Naive B cell (primary cell): ENCODE measurements around the gene PTGDS. TPM values are rescaled to one million over a fixed set of nuclear protein-coding genes. Genes with fewer than 3 reads are reported as not detected.

Experiments used
- ATAC-seq, 2 donors: fragments of 150-1000 bp; cut with Tn5 transposase; 2 replicates each; pipeline ENCODE4 v1.10.0; 2021; ENCODE audit warnings: low read depth in 2 of 2, mild to moderate bottlenecking in 2 of 2, moderate library complexity in 2 of 2
- DNase-seq: peaks from one replicate; pipeline ENCODE4 v3.0.0; 2022
- H3K27ac Mint-ChIP-seq, 6 donors: one replicate each; pipeline ENCODE4 v1.8.0; 2020 to 2022; ENCODE audit warnings: mild to moderate bottlenecking in 6 of 6, mixed read lengths in 6 of 6, moderate library complexity in 5 of 6, inconsistent platforms in 2 of 6
- H3K27me3 Mint-ChIP-seq, 3 donors: one replicate each; pipeline ENCODE4 v1.8.0; 2021 to 2022; ENCODE audit warnings: mixed read lengths in 3 of 3, mild to moderate bottlenecking in 1 of 3
- H3K36me3 Mint-ChIP-seq, 2 donors: one replicate each; pipeline ENCODE4 v1.8.0; 2020 to 2022; ENCODE audit warnings: mixed read lengths in 2 of 2, inconsistent platforms in 1 of 2, mild to moderate bottlenecking in 1 of 2
- H3K4me1 Mint-ChIP-seq, 3 donors: one replicate each; pipeline ENCODE4 v1.8.0; 2020 to 2022; ENCODE audit warnings: mixed read lengths in 3 of 3, inconsistent platforms in 1 of 3, mild to moderate bottlenecking in 1 of 3, moderate library complexity in 1 of 3
- H3K4me3 Mint-ChIP-seq, 8 donors: one replicate each; pipeline ENCODE4 v1.8.0; 2020 to 2022; ENCODE audit warnings: mild to moderate bottlenecking in 8 of 8, mixed read lengths in 8 of 8, moderate library complexity in 8 of 8, inconsistent platforms in 2 of 8
- H3K9me3 Mint-ChIP-seq, 7 donors: one replicate each; pipeline ENCODE4 v1.8.0; 2020 to 2022; ENCODE audit warnings: mixed read lengths in 7 of 7, mild to moderate bottlenecking in 5 of 7, inconsistent platforms in 2 of 7, moderate library complexity in 1 of 7
- polyA plus RNA-seq, 6 donors: library from polyadenylated mRNA; unstranded; fragments of 300-500 nt; fragmentation: Illumina TruSeq; gene quantifications; one replicate each; pipeline ENCODE4 v1.2.3, GENCODE V29; 2021; ENCODE audit warnings: low read depth in 6 of 6

Gene PTGDS
- polyA plus RNA-seq, 6 donors from 2014 or later, result 0.41 to 1.4 TPM; not detected in 4

GRCh38 chr9:136985027-136985602 lies 7.8 kb downstream of the PTGDS start:
- H3K9me3 Mint-ChIP-seq, result peaks cover 0 to under 1% (median 0%) of the 10 kb centered on the region in 7 donors
- peaks cover 0 to 8% of the 10 kb centered on the region in 2 donors for H3K36me3 Mint-ChIP-seq
- no peak overlapping the region for H3K4me3 Mint-ChIP-seq
- H3K27ac Mint-ChIP-seq, result no peak overlapping the region
- H3K27me3 Mint-ChIP-seq, result peaks cover 13 to 65% (median 36%) of the 10 kb centered on the region in 3 donors
- DNase-seq, result no peak
- H3K4me1 Mint-ChIP-seq, result peaks cover 0 to 4% (median 2%) of the 10 kb centered on the region in 3 donors
- peak; percentile 27 to 32 for ATAC-seq

GRCh38 chr9:136985853-136986252 lies 8.5 kb downstream of the PTGDS start:
- no peak overlapping the region for H3K4me3 Mint-ChIP-seq
- H3K27me3 Mint-ChIP-seq, result peaks cover 13 to 60% (median 29%) of the 10 kb centered on the region in 3 donors
- ATAC-seq, result no peak
- no peak overlapping the region for H3K27ac Mint-ChIP-seq
- DNase-seq, result no peak
- H3K36me3 Mint-ChIP-seq, result peaks cover 0 to 8% of the 10 kb centered on the region in 2 donors
- peaks cover 0 to 2% (median 0%) of the 10 kb centered on the region in 7 donors for H3K9me3 Mint-ChIP-seq
- H3K4me1 Mint-ChIP-seq, result peaks cover 0 to 4% (median 2%) of the 10 kb centered on the region in 3 donors

- peak overlapping the region in 1 of 8 donors; percentile 70 for H3K4me3 Mint-ChIP-seq
- ATAC-seq, result no peak
- DNase-seq, result no peak
- H3K9me3 Mint-ChIP-seq, result peaks cover 0 to 2% (median 0%) of the 10 kb centered on the region in 7 donors
- peaks cover 0 to 5% of the 10 kb centered on the region in 2 donors for H3K36me3 Mint-ChIP-seq
- H3K4me1 Mint-ChIP-seq, result peaks cover 8 to 19% (median 18%) of the 10 kb centered on the region in 3 donors
- no peak overlapping the region for H3K27ac Mint-ChIP-seq
- peaks cover 10 to 32% (median 21%) of the 10 kb centered on the region in 3 donors for H3K27me3 Mint-ChIP-seq
These were observed 11.6 kb downstream of the PTGDS start for GRCh38 chr9:136988872-136989271.

GRCh38 chr9:136990242-136990911 lies 13.1 kb downstream of the PTGDS start:
- no peak for ATAC-seq
- H3K27ac Mint-ChIP-seq, result peak overlapping the region in 3 of 6 donors; percentile 5 to 77 (median 74)
- H3K4me1 Mint-ChIP-seq, result peaks cover 6 to 19% (median 19%) of the 10 kb centered on the region in 3 donors
- DNase-seq, result no peak
- H3K27me3 Mint-ChIP-seq, result peaks cover 7 to 27% (median 16%) of the 10 kb centered on the region in 3 donors
- peak overlapping the region in 6 of 8 donors; percentile 59 to 89 (median 81) for H3K4me3 Mint-ChIP-seq
- peaks cover 0 to 2% (median 0%) of the 10 kb centered on the region in 7 donors for H3K9me3 Mint-ChIP-seq
- H3K36me3 Mint-ChIP-seq, result no peaks in the 10 kb centered on the region

- Mint-ChIP-seq H3K4me1 (peaks cover 6 to 26% (median 26%) of the 10 kb centered on the region in 3 donors), H3K9me3 (peaks cover 0 to 2% (median 0%) of the 10 kb centered on the region in 7 donors), H3K27ac (peak within 1 kb of the TSS; percentile 86 to 96 (median 94)), H3K36me3 (no peaks in the 10 kb centered on the region), H3K27me3 (peaks cover 7 to 23% (median 11%) of the 10 kb centered on the region in 3 donors), H3K4me3 (peak within 1 kb of the TSS; percentile 59 to 92 (median 87))
- ATAC-seq (peak; percentile 84 to 87), DNase-seq (peak; percentile 90)
These were observed 14.9 kb downstream of the PTGDS start, which contains the start of gene PAXX for GRCh38 chr9:136991993-136992818. Gene PAXX, plus strand, starts transcription at chr9:136992422. Its CDS starts 22 bp downstream, at chr9:136992444.

- H3K4me1 Mint-ChIP-seq, result peaks cover 10 to 32% (median 32%) of the 10 kb centered on the region in 3 donors
- peak overlapping the region; percentile 59 to 92 (median 87) for H3K4me3 Mint-ChIP-seq
These were observed 15.6 kb downstream of the PTGDS start for GRCh38 chr9:136992819-136993369.

GRCh38 chr9:136994180-136994887 lies 17.0 kb downstream of the PTGDS start:
- H3K36me3 Mint-ChIP-seq, result no peaks in the 10 kb centered on the region
- H3K27ac Mint-ChIP-seq, result peak overlapping the region in 1 of 6 donors; percentile 93
- H3K4me3 Mint-ChIP-seq, result peak overlapping the region in 2 of 8 donors; percentile 85 to 87
- ATAC-seq (no peak), DNase-seq (no peak)
- H3K9me3 Mint-ChIP-seq, result peaks cover 0 to 2% (median 0%) of the 10 kb centered on the region in 7 donors
- peaks cover 3 to 25% (median 6%) of the 10 kb centered on the region in 3 donors for H3K27me3 Mint-ChIP-seq
- peaks cover 15 to 43% (median 42%) of the 10 kb centered on the region in 3 donors for H3K4me1 Mint-ChIP-seq

More at GRCh38 chr9:136992819-136993369, 15.6 kb downstream of the PTGDS start:
- H3K27me3 Mint-ChIP-seq, result peaks cover 8 to 22% (median 9%) of the 10 kb centered on the region in 3 donors
- ATAC-seq (no peak), DNase-seq (no peak)
- peaks cover 0 to 2% (median 0%) of the 10 kb centered on the region in 7 donors for H3K9me3 Mint-ChIP-seq
- peak overlapping the region; percentile 86 to 96 (median 94) for H3K27ac Mint-ChIP-seq
- H3K36me3 Mint-ChIP-seq, result no peaks in the 10 kb centered on the region

- DNase-seq, result no peak
- peaks cover 3 to 24% (median 6%) of the 10 kb centered on the region in 3 donors for H3K27me3 Mint-ChIP-seq
- H3K27ac Mint-ChIP-seq, result peak overlapping the region in 1 of 6 donors; percentile 69
- peaks cover 0 to 2% (median 0%) of the 10 kb centered on the region in 7 donors for H3K9me3 Mint-ChIP-seq
- H3K36me3 Mint-ChIP-seq, result no peaks in the 10 kb centered on the region
- no peak for ATAC-seq
- H3K4me3 Mint-ChIP-seq, result no peak overlapping the region
- H3K4me1 Mint-ChIP-seq, result peaks cover 16 to 49% (median 48%) of the 10 kb centered on the region in 3 donors
These were observed 17.6 kb downstream of the PTGDS start for GRCh38 chr9:136994888-136995230.

GRCh38 chr9:136995362-136995761 lies 18.1 kb downstream of the PTGDS start:
- Mint-ChIP-seq H3K9me3 (no peaks in the 10 kb centered on the region), H3K27ac (peak overlapping the region in 1 of 6 donors; percentile 69), H3K4me1 (peaks cover 21 to 54% (median 53%) of the 10 kb centered on the region in 3 donors), H3K36me3 (no peaks in the 10 kb centered on the region), H3K4me3 (no peak overlapping the region), H3K27me3 (peaks cover 3 to 19% (median 6%) of the 10 kb centered on the region in 3 donors)
- ATAC-seq (no peak), DNase-seq (no peak)

- Mint-ChIP-seq H3K4me1 (peaks cover 21 to 58% (median 57%) of the 10 kb centered on the region in 3 donors), H3K27me3 (peaks cover 3 to 18% (median 6%) of the 10 kb centered on the region in 3 donors), H3K9me3 (no peaks in the 10 kb centered on the region), H3K4me3 (peak overlapping the region in 7 of 8 donors; percentile 33 to 68 (median 60)), H3K27ac (peak overlapping the region in 2 of 6 donors; percentile 65 to 66), H3K36me3 (no peaks in the 10 kb centered on the region)
- DNase-seq, result no peak
- ATAC-seq, result no peak
These were observed 18.5 kb downstream of the PTGDS start for GRCh38 chr9:136995772-136996311.

- H3K4me3 Mint-ChIP-seq, result peak within 1 kb of the TSS; percentile 59 to 74 (median 64)
- no peaks in the 10 kb centered on the region for H3K36me3 Mint-ChIP-seq
- peaks cover 3 to 18% (median 6%) of the 10 kb centered on the region in 3 donors for H3K27me3 Mint-ChIP-seq
- peak within 1 kb of the TSS in 3 of 6 donors; percentile 65 to 69 (median 66) for H3K27ac Mint-ChIP-seq
- DNase-seq (peak; percentile 39), ATAC-seq (no peak)
- H3K4me1 Mint-ChIP-seq, result peaks cover 21 to 54% (median 54%) of the 10 kb centered on the region in 3 donors
- no peaks in the 10 kb centered on the region for H3K9me3 Mint-ChIP-seq
These were observed 19.3 kb downstream of the PTGDS start, which contains the start of gene CLIC3 for GRCh38 chr9:136996361-136997292. Gene CLIC3, minus strand, starts transcription at chr9:136996568. Its CDS starts 25 bp downstream, at chr9:136996543.
